ENCODE results near the gene IGFL1.
"Not testable (repeated sequence)": the region's sequence is repeated elsewhere in the genome, so short reads cannot be mapped to it uniquely, and the experiment has no call there.

IGFL1 gene

GRCh38 chr19:46229442-46229841 lies at the start of gene IGFL1:
Gene IGFL1, plus strand, starts transcription at chr19:46229742. Its CDS starts 33 bp downstream, at chr19:46229775.
- no peak for DNase-seq

DNA sequence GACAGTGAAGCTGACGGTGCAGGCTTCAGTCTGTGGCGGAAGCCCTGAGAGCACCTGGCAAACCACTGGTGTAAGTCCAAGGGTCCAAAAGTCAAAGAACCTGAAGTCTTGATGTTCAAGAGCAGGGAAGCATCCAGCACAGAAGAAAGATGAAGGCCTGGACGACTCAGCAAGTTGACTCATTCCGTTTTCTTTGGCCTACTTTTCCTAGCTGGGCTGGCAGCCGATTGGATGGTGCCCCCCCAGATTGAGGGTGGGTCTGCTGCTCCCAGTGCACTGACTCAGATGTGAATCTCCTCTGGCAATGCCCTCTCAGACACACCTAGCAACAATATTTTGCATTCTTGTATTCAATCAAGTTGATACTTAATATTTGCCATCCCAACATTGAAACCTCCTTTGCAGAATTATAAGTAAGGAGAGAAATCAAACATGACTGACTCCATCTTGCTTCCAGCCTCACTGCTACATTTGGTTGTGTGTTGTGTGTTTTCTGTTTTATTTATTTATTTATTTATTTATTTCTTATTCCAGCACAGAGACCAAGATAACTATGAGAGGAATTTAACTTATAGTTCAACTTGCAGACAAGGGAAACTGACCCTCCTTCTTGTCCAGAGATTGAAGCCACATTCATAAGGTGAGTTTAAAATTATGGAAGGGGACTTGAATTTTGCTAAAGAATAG lies 48.7 kb upstream of the IGFL1 start:
- no peak for DNase-seq

GRCh38 chr19:46181388-46181779 lies 48.2 kb upstream of the IGFL1 start:
- no peak for DNase-seq

DNA sequence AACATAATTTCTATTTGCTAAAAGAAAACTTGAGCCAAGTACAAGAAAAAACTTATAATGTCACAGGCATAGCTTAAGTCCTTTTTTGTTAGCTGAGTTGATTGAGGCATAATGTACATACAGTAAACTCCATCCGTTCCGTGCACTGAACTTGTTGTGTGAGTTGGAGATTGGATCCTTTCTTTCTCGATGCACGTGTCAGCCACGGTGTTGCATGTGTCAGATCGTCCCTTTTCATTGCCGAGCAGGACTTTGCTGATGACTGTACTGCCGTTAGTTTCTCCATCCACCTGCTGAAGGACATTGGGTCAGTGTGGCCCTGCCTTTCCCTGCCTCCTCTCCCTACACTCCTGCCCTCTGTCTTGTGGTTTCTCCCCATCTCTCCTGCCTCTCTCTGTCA lies 47.1 kb upstream of the IGFL1 start:
- no peak for DNase-seq

DNA sequence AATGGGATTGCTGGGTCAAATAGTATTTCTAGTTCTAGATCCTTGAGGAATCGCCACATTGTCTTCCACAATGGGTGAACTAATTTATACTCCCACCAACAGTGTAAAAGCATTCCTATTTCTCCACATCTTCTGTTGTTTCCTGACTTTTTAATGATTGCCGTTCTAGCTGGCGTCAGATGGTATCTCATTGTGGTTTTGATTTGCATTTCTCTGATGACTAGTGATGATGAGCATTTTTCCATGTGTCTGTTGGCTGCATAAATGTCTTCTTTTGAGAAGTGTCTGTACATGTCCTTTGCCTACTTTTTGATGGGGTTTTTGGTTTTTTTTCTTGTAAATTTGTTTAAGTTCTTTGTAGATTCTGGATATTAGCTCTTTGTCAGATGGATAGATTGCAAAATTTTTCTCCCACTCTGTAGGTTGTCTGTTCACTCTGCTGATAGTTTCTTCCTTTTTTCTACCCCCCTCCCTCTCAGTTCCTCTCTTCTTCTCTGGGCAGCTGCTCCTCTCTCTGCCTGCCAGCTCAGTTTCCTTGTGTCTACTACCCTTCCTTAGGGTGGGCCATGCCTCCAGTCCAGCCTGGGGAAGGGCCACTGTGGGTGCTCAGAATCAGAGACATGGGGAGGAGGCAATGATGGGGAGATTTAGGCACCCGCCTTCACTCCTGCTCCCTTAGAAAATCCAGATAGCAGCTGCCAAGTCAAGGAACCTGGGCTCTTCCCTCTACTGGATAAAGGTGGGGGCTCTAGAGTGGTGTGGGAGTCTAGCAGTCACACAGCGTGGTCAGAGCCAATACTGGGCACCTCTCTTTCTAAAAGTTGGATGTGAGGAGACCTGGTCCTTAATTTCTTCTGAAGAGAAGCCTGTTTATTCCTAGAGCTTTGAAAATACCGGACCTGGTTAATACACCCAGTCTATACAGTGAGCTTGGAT lies 44.5 kb upstream of the IGFL1 start:
- not testable (repeated sequence) for DNase-seq

DNA sequence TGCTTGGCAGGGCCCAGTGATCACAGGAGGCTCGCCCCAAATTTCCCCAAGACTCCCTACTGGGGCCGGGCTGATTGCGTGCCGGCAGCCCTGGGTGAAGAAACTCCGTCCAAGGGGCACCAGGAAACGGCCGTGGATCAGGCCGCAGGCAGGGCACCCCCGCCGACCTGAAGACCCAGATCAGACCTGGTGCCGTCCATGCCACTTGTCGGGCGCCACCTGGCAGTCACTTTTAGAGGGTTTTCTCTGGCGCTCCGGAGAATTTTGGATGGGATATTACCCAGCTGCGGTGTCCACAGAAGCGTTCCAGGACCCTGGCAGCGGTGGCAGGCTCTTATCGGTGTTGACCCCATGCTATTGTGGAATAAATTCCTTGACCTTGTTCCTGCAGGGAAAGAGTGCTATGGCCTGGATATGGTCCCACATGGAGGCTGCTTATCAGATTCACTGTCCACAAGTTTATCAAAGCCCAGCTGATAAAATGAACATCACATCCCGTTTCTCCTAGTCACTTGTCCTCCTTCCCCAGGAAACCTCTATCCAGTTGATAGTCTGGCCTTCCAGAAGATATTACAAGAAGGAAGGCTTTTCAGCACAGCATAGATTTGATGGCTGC lies 43.3 kb upstream of the IGFL1 start:
- DNase-seq: no peak

- no peak for DNase-seq
These were observed 42.8 kb upstream of the IGFL1 start for GRCh38 chr19:46186717-46187101.

GRCh38 chr19:46189971-46190888 lies 39.3 kb upstream of the IGFL1 start:
- no peak for DNase-seq

DNA sequence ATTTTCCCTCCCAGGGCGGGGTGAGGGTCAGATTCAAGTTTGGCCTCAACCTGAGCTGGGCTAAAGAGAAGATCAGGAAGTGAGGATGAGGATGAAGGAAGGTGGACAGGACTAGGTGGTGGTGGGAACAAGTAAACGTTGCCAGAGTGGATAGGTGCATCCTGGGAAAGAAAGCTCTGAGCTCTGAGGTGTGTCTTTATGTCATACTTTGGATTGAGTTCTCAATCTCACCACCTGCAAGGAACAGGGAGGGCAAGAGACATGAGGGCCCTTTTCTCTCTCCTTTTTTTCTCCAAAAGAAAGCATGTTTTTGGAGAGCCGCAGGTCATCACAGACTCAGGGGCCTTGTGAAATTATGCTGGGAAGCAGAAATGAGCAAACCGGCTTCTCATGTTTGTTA lies 38.2 kb upstream of the IGFL1 start:
- DNase-seq: no peak

DNA sequence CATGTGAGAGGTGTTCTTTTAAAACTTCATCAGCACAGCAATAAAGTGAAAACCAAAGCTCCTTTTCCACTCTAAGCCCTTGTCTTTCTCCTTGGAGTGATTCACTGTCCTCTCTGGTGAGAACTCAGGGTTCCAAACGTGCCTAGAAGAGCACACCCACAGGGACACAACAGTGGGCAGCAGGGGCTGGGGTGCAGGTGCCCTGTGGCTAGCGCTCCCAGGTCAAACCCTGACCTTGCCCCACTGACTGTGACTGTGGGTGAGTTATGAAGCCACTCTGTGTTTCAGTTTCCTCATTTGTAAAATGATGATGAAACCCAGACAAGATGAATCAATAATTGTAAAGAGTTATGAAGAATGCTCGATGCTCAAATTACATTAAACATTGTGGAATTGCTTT lies 37.6 kb upstream of the IGFL1 start:
- DNase-seq: no peak

DNA sequence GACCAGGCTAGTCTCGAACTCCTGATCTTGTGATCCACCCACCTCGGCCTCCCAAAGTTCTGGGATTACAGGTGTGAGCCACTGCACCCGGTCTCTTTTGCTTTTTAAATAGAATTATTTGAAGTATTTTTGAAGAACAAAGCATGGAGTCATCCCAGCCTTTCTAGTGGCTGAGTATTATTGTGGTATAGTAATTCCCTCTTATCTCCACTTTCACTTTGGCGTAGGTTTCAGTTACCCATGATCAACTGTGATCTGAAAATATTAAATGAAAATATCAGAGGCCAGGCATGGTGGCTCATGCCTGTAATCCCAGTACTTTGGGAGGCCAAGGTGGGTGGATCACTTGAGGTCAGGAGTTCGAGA lies 36.9 kb upstream of the IGFL1 start:
- DNase-seq: not testable (repeated sequence)

DNA sequence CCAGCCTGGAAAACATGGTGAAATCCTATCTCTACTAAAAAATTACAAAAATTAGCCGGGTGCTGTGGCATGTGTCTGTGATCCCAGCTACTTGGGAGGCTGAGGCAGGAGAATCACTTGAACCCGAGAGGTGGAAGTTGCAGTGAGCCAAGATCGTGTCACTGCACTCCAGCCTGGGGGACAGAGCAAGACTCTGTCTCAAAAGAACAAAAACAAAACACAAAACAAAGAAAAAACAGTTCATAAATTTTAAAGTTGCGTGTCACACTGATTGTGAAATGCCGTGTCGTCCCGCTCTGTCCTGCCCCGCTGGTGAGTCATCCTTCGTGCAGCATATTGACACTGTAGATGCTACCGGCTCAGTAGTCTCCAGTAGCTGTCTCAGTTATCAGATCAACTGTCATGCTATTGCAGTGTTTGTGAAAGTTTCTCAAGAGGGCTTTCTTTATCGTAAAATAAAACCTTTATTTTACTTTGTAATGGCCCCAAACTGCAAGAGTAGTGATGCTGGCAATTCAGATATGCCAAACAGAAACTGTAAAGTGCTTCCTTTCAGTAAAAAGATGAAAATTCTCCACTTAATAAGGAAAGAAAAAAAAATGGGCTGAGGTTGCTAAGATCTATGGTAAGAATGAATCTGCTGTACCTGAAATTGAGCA lies 36.4 kb upstream of the IGFL1 start:
- DNase-seq: no peak

- DNase-seq: no peak
These were observed 35.9 kb upstream of the IGFL1 start for GRCh38 chr19:46193678-46194077.

DNA sequence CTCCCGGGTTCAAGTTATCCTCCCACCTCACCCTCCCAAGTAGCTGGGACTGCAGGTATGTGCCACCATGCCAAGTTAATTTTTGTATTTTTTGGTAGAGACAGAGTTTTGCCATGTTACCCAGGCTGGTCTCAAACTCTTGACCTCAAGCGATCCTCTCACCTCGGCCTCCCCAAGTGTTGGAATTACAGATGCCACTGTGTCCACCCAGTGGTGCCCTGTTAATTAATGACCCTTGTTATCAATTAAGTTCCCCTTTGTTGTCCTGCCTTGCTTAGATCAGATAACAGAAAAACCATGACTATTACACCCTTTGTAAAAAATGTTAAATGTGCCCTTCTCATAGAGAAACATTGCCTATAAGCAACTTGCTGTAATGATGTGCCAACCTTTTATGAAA lies 34.4 kb upstream of the IGFL1 start:
- no peak for DNase-seq

- DNase-seq: not testable (repeated sequence)
These were observed 33.6 kb upstream of the IGFL1 start for GRCh38 chr19:46195919-46196318.

- DNase-seq: no peak
These were observed 33.0 kb upstream of the IGFL1 start for GRCh38 chr19:46196410-46197124.

DNA sequence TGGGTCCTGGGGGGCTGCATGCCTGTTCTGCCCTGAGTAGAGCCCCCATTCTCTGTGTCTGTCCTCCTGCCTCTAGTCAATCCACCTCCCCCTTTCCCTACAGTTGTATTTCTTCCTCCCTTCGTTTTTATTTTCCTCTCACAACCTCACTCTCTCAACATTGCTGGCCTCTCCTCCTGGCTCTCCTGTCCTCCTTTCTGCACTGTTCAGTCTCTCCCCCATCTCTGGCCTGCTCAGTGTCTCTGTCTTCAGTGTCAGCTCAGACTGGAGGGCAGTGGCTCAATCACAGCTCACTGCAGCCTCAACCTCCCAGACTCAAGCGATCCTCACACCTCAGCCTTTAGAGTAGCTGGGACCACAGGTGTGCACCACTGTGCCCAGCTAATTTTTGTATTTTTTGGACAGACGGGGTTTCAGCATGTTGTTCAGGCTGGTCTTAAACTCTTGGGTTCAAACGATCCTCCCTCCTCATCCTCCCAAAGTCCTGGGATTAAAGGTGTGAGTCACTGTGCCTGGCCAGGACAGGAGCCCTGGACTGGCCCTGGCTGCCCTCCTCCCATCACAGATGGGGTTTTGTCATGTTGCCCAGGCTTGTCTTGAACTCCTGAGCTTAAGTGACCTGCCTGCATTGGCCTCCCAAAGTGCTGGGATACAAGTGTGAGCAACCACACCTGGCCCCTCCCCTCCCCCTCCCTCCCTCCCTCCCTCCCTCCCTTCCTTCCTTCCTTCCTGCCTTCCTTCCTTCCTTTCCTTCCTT lies 32.0 kb upstream of the IGFL1 start:
- no peak for DNase-seq

DNA sequence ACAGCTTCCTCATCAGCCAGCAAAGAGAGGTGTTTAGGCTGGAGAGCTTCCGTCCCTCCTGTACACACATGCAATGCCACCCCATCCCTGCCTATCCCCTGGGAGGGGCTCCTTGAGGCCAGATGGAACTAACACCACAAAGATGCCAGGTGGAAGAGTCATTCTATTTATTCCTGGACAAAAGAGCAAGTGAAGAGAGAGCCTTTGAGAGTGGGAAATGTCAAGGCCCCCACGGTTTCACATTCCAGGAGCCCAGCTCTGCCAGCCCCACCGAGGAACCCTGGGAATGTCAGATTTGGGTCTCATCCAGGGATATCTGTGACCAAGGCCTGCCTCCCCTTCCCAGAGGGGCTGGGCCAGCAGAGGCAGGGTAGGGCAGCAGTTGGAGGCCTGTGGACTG lies 30.8 kb upstream of the IGFL1 start:
- no peak for DNase-seq

GRCh38 chr19:46201454-46202310 lies 27.9 kb upstream of the IGFL1 start:
- DNase-seq: no peak

GRCh38 chr19:46202426-46202825 lies 27.1 kb upstream of the IGFL1 start:
- no peak for DNase-seq

Measured in stimulated activated CD4-positive, alpha-beta T cell treated with anti-CD3 and anti-CD28 coated beads, Interleukin-4, amount 100 ng/mL, for 1 hour (primary cell).